AG10803 (cell line): ENCODE measurements around the gene HBA2.
"Not testable (repeated sequence)": the region's sequence is repeated elsewhere in the genome, so short reads cannot be mapped to it uniquely, and the experiment has no call there.

Source experiments
- DNase-seq: peaks from one replicate; pipeline ENCODE4 v3.0.0; 2010; ENCODE audit warnings: low read depth
- H3K4me3 ChIP-seq: 2 replicates; pipeline ENCODE4 v1.5.1; 2011; ENCODE audit warnings: mild to moderate bottlenecking, low read length, control low read depth
- TF ChIP-seq, protein P1 (sequence below): conservative IDR thresholded peaks from 2 replicates; pipeline ENCODE4 v1.5.1; 2011; ENCODE audit warnings: mild to moderate bottlenecking, low read length, control low read depth, inconsistent platforms

Gene HBA2

DNA sequence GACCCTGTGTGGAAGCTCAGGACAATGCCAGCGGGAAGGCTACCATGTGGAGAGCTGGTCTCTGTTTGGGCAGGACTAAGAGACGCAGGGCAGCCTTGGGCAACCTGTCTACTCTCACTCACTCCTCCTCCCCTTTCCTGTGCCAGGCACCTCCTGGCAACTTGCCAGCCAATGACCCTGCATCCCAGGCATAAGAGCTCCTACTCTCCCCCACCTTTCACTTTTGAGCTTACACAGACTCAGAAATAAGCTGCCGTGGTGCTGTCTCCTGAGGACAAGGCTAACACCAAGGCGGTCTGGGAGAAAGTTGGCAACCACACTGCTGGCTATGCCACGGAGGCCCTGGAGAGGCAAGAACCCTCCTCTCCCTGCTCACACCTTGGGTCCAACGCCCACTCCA, 4.3 kb upstream of the HBA2 start:
- TF ChIP-seq, protein P1, sequence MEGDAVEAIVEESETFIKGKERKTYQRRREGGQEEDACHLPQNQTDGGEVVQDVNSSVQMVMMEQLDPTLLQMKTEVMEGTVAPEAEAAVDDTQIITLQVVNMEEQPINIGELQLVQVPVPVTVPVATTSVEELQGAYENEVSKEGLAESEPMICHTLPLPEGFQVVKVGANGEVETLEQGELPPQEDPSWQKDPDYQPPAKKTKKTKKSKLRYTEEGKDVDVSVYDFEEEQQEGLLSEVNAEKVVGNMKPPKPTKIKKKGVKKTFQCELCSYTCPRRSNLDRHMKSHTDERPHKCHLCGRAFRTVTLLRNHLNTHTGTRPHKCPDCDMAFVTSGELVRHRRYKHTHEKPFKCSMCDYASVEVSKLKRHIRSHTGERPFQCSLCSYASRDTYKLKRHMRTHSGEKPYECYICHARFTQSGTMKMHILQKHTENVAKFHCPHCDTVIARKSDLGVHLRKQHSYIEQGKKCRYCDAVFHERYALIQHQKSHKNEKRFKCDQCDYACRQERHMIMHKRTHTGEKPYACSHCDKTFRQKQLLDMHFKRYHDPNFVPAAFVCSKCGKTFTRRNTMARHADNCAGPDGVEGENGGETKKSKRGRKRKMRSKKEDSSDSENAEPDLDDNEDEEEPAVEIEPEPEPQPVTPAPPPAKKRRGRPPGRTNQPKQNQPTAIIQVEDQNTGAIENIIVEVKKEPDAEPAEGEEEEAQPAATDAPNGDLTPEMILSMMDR = no peak
- H3K4me3 ChIP-seq = no peak overlapping the region
- DNase-seq = no peak

- H3K4me3 ChIP-seq = no peak overlapping the region
- TF ChIP-seq, protein P1 = no peak
- DNase-seq = no peak
Measured at GRCh38 chr16:169014-169413, 3.7 kb upstream of the HBA2 start.

DNA sequence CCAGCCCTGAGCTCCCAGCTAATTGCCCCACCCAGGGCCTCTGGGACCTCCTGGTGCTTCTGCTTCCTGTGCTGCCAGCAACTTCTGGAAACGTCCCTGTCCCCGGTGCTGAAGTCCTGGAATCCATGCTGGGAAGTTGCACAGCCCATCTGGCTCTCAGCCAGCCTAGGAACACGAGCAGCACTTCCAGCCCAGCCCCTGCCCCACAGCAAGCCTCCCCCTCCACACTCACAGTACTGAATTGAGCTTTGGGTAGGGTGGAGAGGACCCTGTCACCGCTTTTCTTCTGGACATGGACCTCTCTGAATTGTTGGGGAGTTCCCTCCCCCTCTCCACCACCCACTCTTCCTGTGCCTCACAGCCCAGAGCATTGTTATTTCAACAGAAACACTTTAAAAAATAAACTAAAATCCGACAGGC, 2.6 kb upstream of the HBA2 start:
- not testable (repeated sequence) for H3K4me3 ChIP-seq, DNase-seq

GRCh38 chr16:170788-171187, 1.9 kb upstream of the HBA2 start:
- H3K4me3 ChIP-seq = no peak overlapping the region
- no peak for DNase-seq
- TF ChIP-seq, protein P1 = no peak

GRCh38 chr16:173211-173854, 657 bp downstream of the HBA2 start:
- H3K4me3 ChIP-seq, DNase-seq: not testable (repeated sequence)

DNA sequence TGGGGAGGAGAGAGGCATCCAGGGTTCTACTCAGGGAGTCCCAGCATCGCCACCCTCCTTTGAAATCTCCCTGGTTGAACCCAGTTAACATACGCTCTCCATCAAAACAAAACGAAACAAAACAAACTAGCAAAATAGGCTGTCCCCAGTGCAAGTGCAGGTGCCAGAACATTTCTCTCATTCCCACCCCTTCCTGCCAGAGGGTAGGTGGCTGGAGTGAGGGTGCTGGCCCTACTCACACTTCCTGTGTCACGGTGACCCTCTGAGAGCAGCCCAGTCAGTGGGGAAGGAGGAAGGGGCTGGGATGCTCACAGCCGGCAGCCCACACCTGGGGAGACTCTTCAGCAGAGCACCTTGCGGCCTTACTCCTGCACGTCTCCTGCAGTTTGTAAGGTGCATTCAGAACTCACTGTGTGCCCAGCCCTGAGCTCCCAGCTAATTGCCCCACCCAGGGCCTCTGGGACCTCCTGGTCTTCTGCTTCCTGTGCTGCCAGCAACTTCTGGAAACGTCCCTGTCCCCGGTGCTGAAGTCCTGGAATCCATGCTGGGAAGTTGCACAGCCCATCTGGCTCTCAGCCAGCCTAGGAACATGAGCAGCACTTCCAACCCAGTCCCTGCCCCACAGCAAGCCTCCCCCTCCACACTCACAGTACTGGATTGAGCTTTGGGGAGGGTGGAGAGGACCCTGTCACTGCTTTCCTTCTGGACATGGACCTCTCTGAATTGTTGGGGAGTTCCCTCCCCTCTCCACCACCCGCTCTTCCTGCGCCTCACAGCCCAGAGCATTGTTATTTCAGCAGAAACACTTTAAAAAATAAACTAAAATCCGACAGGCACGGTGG, 1.5 kb downstream of the HBA2 start:
- H3K4me3 ChIP-seq, DNase-seq: not testable (repeated sequence)

DNA sequence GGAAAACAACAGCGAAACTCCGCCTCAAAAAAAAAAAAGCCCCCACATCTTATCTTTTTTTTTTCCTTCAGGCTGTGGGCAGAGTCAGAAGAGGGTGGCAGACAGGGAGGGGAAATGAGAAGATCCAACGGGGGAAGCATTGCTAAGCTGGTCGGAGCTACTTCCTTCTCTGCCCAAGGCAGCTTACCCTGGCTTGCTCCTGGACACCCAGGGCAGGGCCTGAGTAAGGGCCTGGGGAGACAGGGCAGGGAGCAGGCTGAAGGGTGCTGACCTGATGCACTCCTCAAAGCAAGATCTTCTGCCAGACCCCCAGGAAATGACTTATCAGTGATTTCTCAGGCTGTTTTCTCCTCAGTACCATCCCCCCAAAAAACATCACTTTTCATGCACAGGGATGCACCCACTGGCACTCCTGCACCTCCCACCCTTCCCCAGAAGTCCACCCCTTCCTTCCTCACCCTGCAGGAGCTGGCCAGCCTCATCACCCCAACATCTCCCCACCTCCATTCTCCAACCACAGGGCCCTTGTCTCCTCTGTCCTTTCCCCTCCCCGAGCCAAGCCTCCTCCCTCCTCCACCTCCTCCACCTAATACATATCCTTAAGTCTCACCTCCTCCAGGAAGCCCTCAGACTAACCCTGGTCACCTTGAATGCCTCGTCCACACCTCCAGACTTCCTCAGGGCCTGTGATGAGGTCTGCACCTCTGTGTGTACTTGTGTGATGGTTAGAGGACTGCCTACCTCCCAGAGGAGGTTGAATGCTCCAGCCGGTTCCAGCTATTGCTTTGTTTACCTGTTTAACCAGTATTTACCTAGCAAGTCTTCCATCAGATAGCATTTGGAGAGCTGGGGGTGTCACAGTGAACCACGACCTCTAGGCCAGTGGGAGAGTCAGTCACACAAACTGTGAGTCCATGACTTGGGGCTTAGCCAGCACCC, 2.6 kb downstream of the HBA2 start:
- DNase-seq = no peak
- TF ChIP-seq, protein P1 = no peak
- no peak overlapping the region for H3K4me3 ChIP-seq

GRCh38 chr16:176006-176405, 3.3 kb downstream of the HBA2 start:
- not testable (repeated sequence) for H3K4me3 ChIP-seq, DNase-seq

DNA sequence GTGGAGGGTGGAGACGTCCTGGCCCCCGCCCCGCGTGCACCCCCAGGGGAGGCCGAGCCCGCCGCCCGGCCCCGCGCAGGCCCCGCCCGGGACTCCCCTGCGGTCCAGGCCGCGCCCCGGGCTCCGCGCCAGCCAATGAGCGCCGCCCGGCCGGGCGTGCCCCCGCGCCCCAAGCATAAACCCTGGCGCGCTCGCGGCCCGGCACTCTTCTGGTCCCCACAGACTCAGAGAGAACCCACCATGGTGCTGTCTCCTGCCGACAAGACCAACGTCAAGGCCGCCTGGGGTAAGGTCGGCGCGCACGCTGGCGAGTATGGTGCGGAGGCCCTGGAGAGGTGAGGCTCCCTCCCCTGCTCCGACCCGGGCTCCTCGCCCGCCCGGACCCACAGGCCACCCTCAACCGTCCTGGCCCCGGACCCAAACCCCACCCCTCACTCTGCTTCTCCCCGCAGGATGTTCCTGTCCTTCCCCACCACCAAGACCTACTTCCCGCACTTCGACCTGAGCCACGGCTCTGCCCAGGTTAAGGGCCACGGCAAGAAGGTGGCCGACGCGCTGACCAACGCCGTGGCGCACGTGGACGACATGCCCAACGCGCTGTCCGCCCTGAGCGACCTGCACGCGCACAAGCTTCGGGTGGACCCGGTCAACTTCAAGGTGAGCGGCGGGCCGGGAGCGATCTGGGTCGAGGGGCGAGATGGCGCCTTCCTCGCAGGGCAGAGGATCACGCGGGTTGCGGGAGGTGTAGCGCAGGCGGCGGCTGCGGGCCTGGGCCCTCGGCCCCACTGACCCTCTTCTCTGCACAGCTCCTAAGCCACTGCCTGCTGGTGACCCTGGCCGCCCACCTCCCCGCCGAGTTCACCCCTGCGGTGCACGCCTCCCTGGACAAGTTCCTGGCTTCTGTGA, 4.1 kb downstream of the HBA2 start, which contains the start of gene HBA1:
HBA1 (plus strand) TSS at position 204 of the 906 bp plus-strand sequence; CDS start at position 241, 37 bp downstream.
- DNase-seq, H3K4me3 ChIP-seq: not testable (repeated sequence)
